GM19455 (cell line): ENCODE data around the gene ZNF512B.

Experiments
- ATAC-seq: cut with Tn5 transposase; IDR thresholded peaks from one replicate; pipeline ENCODE4 v1.9.1; 2021; ENCODE audit not compliant: unreplicated experiment

ZNF512B gene

GRCh38 chr20:63951398-63952209 is 18.1 kb downstream of the ZNF512B start:
- no peak for ATAC-seq

DNA sequence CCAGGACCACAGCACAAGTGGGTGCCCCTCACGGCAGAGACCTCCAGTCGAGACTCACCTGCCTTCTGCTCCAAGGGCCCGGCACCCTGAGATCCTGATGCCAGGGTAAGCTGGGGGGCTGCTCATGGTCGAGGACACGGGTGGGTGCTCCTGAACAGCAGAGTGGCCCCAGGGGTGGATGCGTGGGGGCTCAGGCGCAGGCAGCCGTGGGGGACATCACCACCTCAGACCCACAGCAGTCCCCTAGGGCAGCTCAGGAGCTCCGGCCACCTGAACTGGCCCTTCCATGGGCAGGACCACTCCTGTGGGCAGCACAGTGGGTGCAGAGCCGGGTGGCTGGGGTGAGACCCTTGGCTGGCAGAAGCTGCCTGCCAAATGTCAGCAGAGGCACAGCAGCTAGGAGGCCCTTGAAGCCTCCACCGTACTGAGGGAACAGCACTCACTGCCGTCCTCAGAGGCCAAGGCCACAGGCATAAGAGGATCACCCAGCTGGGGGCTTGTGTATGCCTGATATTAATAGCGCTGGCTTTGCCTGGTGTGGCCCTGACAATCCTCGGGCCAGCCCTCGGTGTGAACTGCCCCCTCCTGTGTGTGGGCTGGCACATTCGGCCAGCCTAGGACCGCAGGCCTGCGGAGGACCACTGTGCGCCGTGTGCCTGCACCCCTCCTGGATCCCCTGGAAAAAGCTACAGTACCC is 18.9 kb downstream of the ZNF512B start:
- ATAC-seq = no peak

DNA sequence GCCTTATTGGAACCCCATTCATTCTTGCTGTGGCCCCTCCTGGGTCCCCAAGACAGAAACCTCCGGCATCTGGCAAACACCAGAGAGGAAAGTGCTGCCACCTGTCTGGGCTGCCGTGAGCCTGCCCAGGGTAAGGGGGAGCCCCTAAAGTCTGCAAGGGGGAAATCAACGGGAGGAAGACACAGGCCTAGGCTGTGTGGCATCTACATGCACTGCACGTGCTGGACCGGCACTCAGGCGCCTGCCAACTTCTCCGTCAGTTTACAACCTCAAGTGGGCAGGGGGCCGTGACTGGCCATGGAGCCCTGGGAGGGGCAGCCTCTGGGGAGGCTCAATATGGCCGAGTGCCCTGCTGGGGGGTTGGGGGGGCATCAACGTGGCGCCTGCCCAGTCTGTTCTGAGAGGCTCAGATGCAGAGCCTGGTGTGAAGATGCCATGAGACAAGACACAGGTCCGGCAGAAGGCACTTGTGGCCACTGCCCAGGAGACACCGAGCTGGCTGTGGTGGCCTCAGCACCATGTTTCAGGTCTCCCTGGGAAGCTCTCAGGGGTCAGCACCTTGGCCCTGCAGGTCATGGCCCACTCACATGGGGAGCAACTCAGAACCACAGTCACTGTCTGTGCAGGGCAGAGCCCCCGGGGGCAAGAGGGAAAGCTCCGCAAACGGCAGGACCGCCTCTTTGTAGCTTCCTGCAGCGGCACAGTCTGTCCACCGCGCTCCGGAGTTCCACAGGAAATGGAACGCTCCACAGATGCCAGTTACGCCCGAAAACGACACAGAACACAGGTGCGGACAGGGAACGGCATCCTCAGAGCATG is 21.9 kb downstream of the ZNF512B start:
- no peak for ATAC-seq

GRCh38 chr20:63946986-63947637 is 22.6 kb downstream of the ZNF512B start:
- ATAC-seq = no peak

GRCh38 chr20:63945921-63946920 is 23.5 kb downstream of the ZNF512B start:
- no peak for ATAC-seq

DNA sequence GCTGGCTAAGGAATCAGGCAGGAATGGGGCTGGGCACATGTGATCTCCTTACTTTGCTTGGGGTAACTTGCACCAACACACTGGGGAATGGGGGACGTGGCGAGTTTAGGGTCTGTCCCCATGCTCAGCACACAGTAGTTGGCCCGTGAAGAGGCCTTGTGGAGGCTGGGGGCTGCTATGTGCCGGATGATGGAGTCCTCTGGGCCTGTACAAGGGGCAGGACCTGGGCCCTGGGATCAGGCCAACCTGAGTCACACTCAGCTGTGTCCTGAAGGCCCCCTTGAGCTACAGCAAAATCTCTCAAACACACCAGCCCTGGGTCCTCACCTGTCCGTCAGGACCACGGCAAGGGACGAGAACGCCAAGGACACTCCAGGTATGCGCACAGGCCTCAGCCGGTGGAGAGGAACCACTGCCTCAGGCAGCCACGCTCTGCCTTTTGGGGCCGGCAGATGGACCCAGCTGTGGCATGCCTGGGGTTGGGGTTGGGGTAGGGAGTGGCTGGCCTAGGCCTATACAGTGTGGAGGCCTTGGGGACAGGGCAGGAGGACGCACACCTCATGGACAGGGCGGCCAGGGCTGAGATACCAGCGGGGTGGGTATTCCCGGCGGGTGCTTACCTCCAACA is 24.6 kb downstream of the ZNF512B start:
- no peak for ATAC-seq

DNA sequence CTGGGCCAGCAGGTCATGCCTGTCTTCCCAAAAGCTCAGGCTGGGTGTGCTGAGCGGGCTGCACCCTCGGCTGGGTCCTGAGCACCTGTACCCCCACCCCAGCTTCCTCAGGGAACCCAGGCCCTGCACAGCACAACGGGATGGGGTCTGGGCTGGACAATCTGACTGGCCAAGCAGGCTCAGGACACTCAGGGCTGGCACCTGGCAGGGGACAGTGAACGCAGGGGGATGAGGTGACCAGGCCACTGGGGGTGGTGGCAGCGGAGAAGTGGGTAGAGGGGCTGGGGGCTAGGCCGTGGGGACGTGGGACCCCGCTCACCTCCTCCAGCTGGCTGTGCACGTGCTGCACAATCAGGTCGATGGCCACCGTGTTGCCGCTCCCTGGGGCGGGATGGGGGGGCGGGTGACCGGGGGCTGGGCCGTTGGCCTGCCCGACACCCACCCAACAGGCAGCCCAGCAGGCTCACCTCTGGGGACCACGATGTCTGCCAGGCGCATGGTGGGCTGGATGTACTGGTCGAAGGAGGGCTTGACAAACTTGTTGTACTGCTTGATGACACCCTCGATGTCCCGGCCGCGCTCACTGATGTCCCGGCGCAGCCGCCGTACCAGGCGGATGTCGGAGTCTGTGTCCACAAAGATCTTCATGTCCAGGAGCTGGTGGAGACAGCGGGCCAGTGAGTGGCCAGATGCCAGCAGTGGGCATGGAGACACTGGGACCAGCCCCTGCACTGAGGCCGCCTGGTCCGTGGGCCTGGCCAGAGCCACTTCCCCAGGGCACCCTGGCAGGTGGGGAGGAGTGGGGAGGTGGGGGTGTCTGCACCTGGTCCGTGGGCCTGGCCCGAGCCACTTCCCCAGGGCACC is 25.4 kb downstream of the ZNF512B start:
- no peak for ATAC-seq

GRCh38 chr20:63943808-63944077 is 26.0 kb downstream of the ZNF512B start:
- no peak for ATAC-seq

- no peak for ATAC-seq
These were observed 26.5 kb downstream of the ZNF512B start for GRCh38 chr20:63942969-63943807.

- no peak for ATAC-seq
These were observed 27.3 kb downstream of the ZNF512B start for GRCh38 chr20:63942250-63942951.

- no peak for ATAC-seq
These were observed 28.2 kb downstream of the ZNF512B start for GRCh38 chr20:63941282-63942081.

DNA sequence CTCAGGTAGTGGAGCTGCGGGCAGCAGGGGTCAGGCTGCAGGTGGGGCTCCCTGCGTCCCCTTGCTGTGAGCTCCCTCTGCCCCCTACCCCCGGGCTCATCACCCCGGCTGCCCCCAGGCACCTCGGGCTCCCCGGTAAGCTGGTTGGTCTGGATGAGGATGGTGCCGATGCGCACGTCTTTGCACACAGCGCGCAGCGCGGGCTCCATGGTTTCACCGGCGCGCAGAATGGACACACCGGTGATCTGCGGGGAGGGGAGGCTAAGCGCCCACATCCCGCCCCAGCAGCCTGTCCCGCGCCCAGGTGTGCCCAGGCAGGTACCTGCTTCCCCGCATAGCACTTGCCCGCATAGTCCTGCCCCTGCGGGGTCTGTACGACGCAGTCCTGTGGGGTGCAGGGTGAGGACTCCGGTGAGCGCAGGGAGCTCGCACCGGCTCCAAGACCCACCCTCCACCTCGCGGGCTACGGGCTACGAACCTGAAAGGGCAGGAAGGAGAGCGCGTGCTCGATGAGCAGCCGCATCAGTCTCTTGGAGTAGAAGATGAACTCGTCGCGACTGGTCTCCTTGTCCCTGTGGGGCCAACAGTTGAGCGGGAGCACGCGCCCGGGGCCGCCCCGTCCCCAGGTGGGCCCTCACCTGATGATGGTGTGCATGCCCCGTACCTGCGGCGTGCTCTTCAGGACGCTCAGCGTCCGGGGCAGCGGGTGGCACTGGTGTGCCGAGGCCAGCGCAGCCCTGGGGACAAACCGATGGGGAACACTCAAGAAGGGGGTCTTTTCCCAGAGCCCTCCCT is 29.1 kb downstream of the ZNF512B start:
- no peak for ATAC-seq

DNA sequence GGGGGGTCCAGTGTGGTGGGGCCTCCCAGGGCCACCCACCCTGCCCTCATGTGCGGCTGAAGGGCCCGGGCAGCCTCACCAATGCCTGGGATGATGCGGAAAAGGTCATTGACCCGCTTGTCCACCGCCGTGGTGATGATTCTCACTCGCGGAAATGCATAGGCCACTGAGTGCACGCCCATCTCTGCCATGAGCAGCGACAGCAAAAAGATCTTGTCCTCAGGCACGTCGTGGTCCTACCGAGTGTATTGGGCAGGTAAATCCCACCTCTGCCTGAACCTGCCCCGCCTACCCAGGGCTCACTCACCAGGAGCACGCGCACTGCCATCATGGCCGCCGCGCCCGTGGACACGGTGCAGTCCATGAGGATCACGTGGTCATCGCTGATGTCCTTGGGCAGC is 29.7 kb downstream of the ZNF512B start:
- no peak for ATAC-seq

DNA sequence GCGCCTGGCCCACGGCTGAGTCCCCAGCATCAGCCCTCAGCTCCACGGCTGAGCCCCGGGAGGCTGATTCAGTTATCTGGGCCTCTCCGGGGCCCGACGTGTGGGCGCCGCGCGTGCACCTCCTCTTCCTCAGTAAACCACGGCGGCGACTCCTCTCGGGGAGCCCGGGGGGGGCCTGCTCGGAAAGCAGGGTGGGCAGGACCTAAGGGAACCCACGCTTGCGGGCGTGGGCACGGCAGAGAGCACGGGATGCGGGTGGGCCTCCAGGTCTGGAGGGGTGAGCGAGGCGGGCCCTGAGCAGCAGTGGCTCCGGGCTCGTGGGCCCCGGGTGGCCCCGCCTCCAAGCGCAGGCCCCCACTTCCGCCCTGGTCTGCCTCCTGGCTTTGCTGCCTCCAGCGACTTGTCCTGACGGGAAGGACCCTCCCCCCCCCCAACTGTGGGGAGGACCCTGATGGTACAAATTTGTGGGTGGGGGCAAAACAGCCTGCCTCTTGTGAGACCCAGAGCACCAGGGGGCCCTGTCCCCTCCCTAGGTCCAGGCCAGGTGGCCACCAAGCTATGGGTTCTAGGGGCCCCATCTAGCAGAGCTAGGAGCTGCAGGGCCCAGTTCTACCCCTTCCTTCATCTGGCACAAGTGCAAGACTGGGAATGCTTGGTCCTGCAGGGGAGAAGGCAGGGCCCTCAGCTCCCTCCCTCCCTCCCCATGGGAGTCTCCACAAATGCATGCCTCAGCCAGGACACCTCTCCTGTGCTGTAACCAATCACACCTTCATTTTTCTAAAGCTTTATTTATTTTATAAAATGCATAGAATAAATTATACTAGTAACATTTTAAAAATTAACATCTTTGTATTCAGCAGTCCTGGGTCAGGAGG is 30.4 kb downstream of the ZNF512B start:
- ATAC-seq = no peak

DNA sequence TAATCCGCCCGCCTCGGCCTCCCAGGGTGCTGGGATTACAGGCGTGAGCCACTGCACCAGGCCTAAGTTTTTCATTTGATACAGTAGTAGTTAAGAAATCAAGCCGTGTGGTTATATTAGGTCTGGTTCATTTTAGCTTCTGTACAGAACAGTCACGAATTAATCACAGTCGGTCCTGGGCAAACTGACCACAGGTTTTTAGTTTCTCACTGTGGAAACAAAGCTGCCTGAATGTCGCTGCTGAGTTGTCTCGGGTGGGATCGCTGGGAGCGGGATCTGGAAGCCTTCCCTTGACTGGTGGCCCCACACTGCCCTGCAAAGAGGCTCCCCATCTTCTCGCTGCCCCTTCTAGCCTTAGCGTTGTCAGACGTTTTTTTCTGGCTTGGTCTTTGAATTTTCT is 32.1 kb downstream of the ZNF512B start:
- ATAC-seq = no peak
